ENCODE data around the gene CD302.

DNA sequence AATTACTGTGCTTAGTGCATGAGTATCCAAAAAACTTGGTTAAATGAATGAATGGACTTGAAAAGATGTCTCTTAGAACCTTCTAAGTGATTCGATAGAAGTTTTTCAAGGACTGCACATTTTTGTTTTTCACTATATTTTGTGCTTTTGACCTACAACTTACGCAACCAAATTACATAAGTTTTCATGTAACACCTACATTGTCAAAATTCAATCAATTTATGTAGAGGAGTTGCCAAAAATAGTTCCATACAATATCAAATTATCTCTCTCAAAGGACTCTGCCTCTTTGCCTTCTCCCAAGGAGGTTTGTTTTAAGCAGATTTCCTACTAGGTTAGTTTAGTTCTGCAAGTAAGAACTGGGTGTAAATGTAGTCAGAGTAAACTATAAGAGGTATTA, 75.4 kb downstream of the CD302 start:
- no peak for TF ChIP-seq CTCF (IDR thresholded peaks at IDR 0.05; ENCODE audit: poor library complexity, severe bottlenecking)
- no peak for TF ChIP-seq POLR2AphosphoS5 (IDR thresholded peaks at IDR 0.05)
- no peak for TF ChIP-seq EP300 (conservative IDR thresholded peaks at IDR 0.05; ENCODE audit: poor library complexity, severe bottlenecking)
- TF ChIP-seq MXI1 (conservative IDR thresholded peaks at IDR 0.05; ENCODE audit: poor library complexity, severe bottlenecking) = no peak
- no peak for TF ChIP-seq REST (IDR thresholded peaks at IDR 0.05; ENCODE audit: borderline replicate concordance)
- no peak for TF ChIP-seq EZH2 (IDR thresholded peaks at IDR 0.05; ENCODE audit: borderline replicate concordance, insufficient read depth, low read length, poor library complexity, severe bottlenecking)

Measured in neural cell (in vitro differentiated cells).